BLaER1 (cell line): ENCODE data around the gene TANGO2.
A peak's percentile ranks its signal among the peaks of the same experiment; 100 is the strongest.

ENCODE experiments used
- H3K27ac ChIP-seq: shearing (Covaris generic); formaldehyde crosslinking; 2 replicates; pipeline ENCODE4 v1.8.1; 2022
- H3K27me3 ChIP-seq: shearing (Covaris generic); formaldehyde crosslinking; 2 replicates; pipeline ENCODE4 v1.8.1; 2022
- H3K36me3 ChIP-seq: shearing (Covaris generic); formaldehyde crosslinking; 2 replicates; pipeline ENCODE4 v1.8.1; 2022
- H3K4me1 ChIP-seq: shearing (Covaris generic); formaldehyde crosslinking; 2 replicates; pipeline ENCODE4 v1.8.1; 2022
- H3K4me2 ChIP-seq: shearing (Covaris generic); formaldehyde crosslinking; 2 replicates; pipeline ENCODE4 v1.8.1; 2022
- H3K4me3 ChIP-seq: shearing (Covaris generic); formaldehyde crosslinking; 2 replicates; pipeline ENCODE4 v1.8.1; 2022
- H3K9ac ChIP-seq: shearing (Covaris generic); formaldehyde crosslinking; 2 replicates; pipeline ENCODE4 v1.8.1; 2022
- H3K9me3 ChIP-seq: shearing (Covaris generic); formaldehyde crosslinking; 2 replicates; pipeline ENCODE4 v1.8.1; 2022
- H4K20me1 ChIP-seq: shearing (Covaris generic); formaldehyde crosslinking; 2 replicates; pipeline ENCODE4 v1.8.1; 2022
- Cebpa-rat ChIP-seq: shearing (Covaris generic); IDR thresholded peaks from 2 replicates; pipeline ENCODE4 v1.8.1; 2022

Gene TANGO2

GRCh38 chr22:20083891-20084546 is 63.1 kb downstream of the TANGO2 start:
- Histone ChIP-seq H3K9ac (peak overlapping the region; percentile 85; the same call in 1 of the 2 replicates), H3K27me3 (no peaks in the 10 kb centered on the region), H3K9me3 (no peaks in the 10 kb centered on the region), H3K4me2 (peak overlapping the region; percentile 92), H3K4me1 (peaks cover 52% of the 10 kb centered on the region), H3K27ac (0 out of 2 replicates have a peak overlapping the region, but pooled peaks have one; percentile 18), H4K20me1 (peaks cover 84% of the 10 kb centered on the region), H3K36me3 (peaks cover 64% of the 10 kb centered on the region), H3K4me3 (no peak overlapping the region)
- no peak for TF ChIP-seq Cebpa-rat

DNA sequence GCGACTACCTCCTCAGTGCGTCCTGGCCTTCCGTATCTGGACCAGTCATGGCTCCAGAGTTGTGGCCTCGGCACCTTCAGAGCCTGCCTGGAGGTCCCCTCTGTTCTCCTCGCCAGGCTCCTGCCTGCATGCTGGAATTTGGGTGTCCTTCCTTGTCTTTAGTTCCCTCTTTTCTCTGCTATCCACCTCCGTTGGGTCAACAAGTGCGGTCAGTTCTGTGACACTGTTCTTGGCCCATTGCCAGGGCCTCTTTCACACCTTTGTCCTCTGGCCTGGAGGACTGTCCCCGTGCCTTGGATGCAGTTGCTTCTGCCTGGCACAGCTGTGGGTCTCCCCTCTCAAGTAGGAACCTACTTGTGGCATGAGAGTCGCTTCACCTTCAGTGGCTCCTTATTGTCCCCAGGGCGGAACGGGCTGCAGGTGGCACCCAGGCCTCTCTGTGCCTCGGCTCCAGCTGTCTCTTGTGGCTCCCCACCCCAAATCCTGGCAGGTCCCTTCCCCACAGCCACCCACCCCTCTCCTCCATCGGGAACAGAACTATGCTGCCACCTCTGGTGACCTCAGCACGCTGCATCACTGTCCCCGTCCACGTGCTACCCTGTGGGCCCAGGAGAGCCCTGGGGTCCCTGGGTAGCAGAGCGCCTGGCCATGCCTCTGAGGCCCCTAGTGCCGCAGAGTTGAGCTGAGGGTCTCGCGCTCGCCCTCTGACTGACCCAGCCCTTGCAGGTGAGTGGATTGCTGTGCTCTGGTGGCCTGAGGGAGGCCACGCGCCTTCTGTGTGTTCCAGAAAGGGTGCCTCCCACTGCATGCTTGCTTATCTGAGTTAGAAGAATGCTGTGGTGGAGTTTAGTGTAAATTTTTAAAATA is 63.9 kb downstream of the TANGO2 start:
- no peaks in the 10 kb centered on the region for H3K27me3 ChIP-seq
- no peak overlapping the region for H3K4me3 ChIP-seq
- peaks cover 46% of the 10 kb centered on the region for H3K4me1 ChIP-seq
- H3K4me2 ChIP-seq, result peak overlapping the region; percentile 92
- peaks cover 92% of the 10 kb centered on the region for H4K20me1 ChIP-seq
- no peak for TF ChIP-seq Cebpa-rat
- peaks cover 71% of the 10 kb centered on the region for H3K36me3 ChIP-seq
- H3K9me3 ChIP-seq, result no peaks in the 10 kb centered on the region
- 0 out of 2 replicates have a peak overlapping the region, but pooled peaks have one; percentile 5 for H3K27ac ChIP-seq
- H3K9ac ChIP-seq, result peak overlapping the region; percentile 21; the same call in 1 of the 2 replicates

GRCh38 chr22:20085651-20086050 is 64.7 kb downstream of the TANGO2 start:
- H3K4me3 ChIP-seq, result no peak overlapping the region
- H3K4me2 ChIP-seq, result no peak overlapping the region
- H3K27me3 ChIP-seq, result no peaks in the 10 kb centered on the region
- TF ChIP-seq Cebpa-rat, result no peak
- H3K9ac ChIP-seq, result 0 out of 2 replicates have a peak overlapping the region, but pooled peaks have one; percentile 21
- 0 out of 2 replicates have a peak overlapping the region, but pooled peaks have one; percentile 5 for H3K27ac ChIP-seq
- H3K36me3 ChIP-seq, result peaks cover 80% of the 10 kb centered on the region
- peaks cover 100% of the 10 kb centered on the region for H4K20me1 ChIP-seq
- no peaks in the 10 kb centered on the region for H3K9me3 ChIP-seq
- H3K4me1 ChIP-seq, result peaks cover 46% of the 10 kb centered on the region

DNA sequence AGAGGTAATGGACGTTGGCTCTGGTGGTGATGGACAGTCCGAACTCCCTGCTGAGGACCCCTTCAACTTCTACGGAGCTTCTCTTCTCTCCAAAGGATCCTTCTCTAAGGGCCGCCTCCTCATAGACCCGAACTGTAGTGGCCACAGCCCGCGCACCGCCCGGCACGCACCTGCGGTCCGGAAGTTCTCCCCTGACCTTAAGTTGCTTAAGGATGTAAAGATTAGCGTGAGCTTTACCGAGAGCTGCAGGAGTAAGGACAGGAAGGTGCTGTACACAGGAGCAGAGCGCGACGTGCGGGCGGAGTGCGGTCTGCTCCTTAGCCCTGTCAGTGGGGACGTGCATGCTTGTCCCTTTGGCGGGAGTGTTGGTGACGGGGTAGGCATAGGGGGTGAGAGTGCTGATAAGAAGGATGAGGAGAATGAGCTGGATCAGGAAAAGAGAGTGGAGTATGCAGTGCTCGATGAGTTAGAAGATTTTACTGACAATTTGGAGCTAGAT is 65.2 kb downstream of the TANGO2 start:
- H3K36me3 ChIP-seq, result peaks cover 85% of the 10 kb centered on the region
- H4K20me1 ChIP-seq, result peaks cover 100% of the 10 kb centered on the region
- no peaks in the 10 kb centered on the region for H3K9me3 ChIP-seq
- H3K9ac ChIP-seq, result no peak overlapping the region
- no peak overlapping the region for H3K4me3 ChIP-seq
- H3K4me2 ChIP-seq, result no peak overlapping the region
- TF ChIP-seq Cebpa-rat, result no peak
- H3K27ac ChIP-seq, result no peak overlapping the region
- no peaks in the 10 kb centered on the region for H3K27me3 ChIP-seq
- H3K4me1 ChIP-seq, result peaks cover 41% of the 10 kb centered on the region

- H3K4me1 ChIP-seq, result peaks cover 34% of the 10 kb centered on the region
- H3K4me3 ChIP-seq, result no peak overlapping the region
- no peak overlapping the region for H3K27ac ChIP-seq
- no peaks in the 10 kb centered on the region for H3K27me3 ChIP-seq
- H4K20me1 ChIP-seq, result peaks cover 100% of the 10 kb centered on the region
- no peak overlapping the region for H3K9ac ChIP-seq
- no peak overlapping the region for H3K4me2 ChIP-seq
- no peaks in the 10 kb centered on the region for H3K9me3 ChIP-seq
- TF ChIP-seq Cebpa-rat, result no peak
- H3K36me3 ChIP-seq, result peaks cover 91% of the 10 kb centered on the region
Observed at GRCh38 chr22:20086763-20087162, 65.9 kb downstream of the TANGO2 start.

DNA sequence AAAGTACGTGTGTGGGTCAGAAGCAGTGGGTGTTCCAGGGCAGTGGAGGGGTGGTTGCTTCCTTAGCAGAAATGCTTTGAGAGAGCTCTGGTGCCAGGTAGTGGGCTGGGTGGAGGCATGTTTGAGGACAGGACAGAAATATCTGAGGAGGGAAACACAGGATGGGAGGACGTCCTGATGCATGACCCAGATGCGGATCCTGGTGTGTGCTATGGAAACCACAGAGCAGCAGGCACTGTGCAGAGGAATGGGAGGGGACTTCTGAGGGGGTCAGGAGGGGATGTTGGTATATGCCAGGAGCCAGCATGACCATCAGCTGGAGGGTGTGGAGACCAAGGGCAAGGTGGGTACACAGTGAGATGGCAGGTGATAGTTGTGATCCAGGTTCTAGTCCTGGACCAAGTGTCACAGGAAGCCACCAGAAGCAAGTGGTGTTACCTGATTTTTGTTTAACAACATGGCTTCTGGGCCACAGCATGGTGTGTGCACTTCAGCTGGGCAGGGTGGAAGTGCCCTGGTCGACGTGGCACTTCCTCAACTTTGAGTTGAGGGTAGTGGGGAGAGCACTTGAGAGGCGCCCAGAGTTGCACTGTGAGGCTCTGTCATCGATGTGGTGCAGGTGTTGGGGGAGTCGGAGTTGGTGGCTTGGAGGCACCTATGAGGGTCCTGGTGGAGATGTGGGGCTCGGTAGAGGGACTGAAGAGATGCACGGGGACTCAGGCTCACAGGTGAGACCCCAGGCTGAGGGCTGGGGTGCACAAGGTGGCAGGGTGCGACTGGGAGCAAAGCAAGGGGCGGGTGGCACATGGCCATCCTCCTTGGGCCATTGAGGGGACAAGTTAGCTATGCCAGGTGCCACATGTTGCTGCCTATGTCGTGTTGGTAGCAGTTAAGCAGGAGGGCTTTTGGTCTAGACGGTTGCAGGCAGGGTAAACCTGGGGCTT is 66.7 kb downstream of the TANGO2 start:
- peaks cover 100% of the 10 kb centered on the region for H4K20me1 ChIP-seq
- peaks cover 96% of the 10 kb centered on the region for H3K36me3 ChIP-seq
- H3K9me3 ChIP-seq, result no peaks in the 10 kb centered on the region
- H3K4me1 ChIP-seq, result peaks cover 28% of the 10 kb centered on the region
- H3K4me3 ChIP-seq, result no peak overlapping the region
- TF ChIP-seq Cebpa-rat, result no peak
- no peak overlapping the region for H3K9ac ChIP-seq
- no peaks in the 10 kb centered on the region for H3K27me3 ChIP-seq
- no peak overlapping the region for H3K27ac ChIP-seq
- H3K4me2 ChIP-seq, result no peak overlapping the region

GRCh38 chr22:20088263-20088648 is 67.3 kb downstream of the TANGO2 start:
- peaks cover 96% of the 10 kb centered on the region for H3K36me3 ChIP-seq
- TF ChIP-seq Cebpa-rat, result no peak
- no peak overlapping the region for H3K27ac ChIP-seq
- H3K9me3 ChIP-seq, result no peaks in the 10 kb centered on the region
- no peak overlapping the region for H3K4me2 ChIP-seq
- H4K20me1 ChIP-seq, result peaks cover 95% of the 10 kb centered on the region
- H3K4me3 ChIP-seq, result no peak overlapping the region
- H3K9ac ChIP-seq, result no peak overlapping the region
- H3K4me1 ChIP-seq, result peaks cover 21% of the 10 kb centered on the region
- H3K27me3 ChIP-seq, result no peaks in the 10 kb centered on the region

- H3K4me3 ChIP-seq, result no peak overlapping the region
- H3K4me2 ChIP-seq, result no peak overlapping the region
- no peaks in the 10 kb centered on the region for H3K9me3 ChIP-seq
- H3K9ac ChIP-seq, result no peak overlapping the region
- TF ChIP-seq Cebpa-rat, result no peak
- H3K4me1 ChIP-seq, result peaks cover 10% of the 10 kb centered on the region
- peaks cover 94% of the 10 kb centered on the region for H4K20me1 ChIP-seq
- peaks cover 98% of the 10 kb centered on the region for H3K36me3 ChIP-seq
- H3K27ac ChIP-seq, result no peak overlapping the region
- H3K27me3 ChIP-seq, result no peaks in the 10 kb centered on the region
Observed at GRCh38 chr22:20089226-20089976, 68.5 kb downstream of the TANGO2 start.
